Peyer's patch (tissue), 4 donors: ENCODE measurements around the gene RASD1. TPM values are rescaled to one million over a fixed set of nuclear protein-coding genes. Genes with fewer than 3 reads are reported as not detected.
A peak's percentile ranks its signal among the peaks of the same experiment; 100 is the strongest.

Source experiments
- DNase-seq, 3 donors: peaks; one replicate each; pipeline ENCODE4 v3.0.0-alpha.2; 2017 to 2019
- H3K27ac ChIP-seq, 4 donors: fragments of 200-600 bp; sonication (generic); one replicate each; pipeline ENCODE4 v1.5.1; 2016 to 2019
- H3K27me3 ChIP-seq, 2 donors: fragments of 200-600 bp; sonication (generic); one replicate each; pipeline ENCODE4 v1.5.1; 2019
- H3K36me3 ChIP-seq, 3 donors: fragments of 200-600 bp; sonication (generic); one replicate each; pipeline ENCODE4 v1.5.1; 2016 to 2019
- H3K4me1 ChIP-seq, 4 donors: fragments of 200-600 bp; sonication (generic); one replicate each; pipeline ENCODE4 v1.5.1; 2016 to 2019
- H3K4me3 ChIP-seq, 4 donors: fragments of 200-600 bp; sonication (generic); 1 replicate in 3 of 4; 2 replicates in 1 of 4; pipeline ENCODE4 v1.5.1; 2016 to 2019; ENCODE audit warnings: mild to moderate bottlenecking in 1 of 4
- H3K9me3 ChIP-seq, 4 donors: fragments of 200-600 bp; sonication (generic); one replicate each; pipeline ENCODE4 v1.5.1; 2016 to 2019; ENCODE audit warnings: mild to moderate bottlenecking in 1 of 4
- CTCF ChIP-seq, 6 experiments: fragments of 450-650 bp in 4 of 6; fragments of 200-600 bp in 2 of 6; sonication (generic) in 1 of 6; IDR thresholded peaks; one replicate each; pipeline ENCODE4 v1.5.1; 2017 to 2019; ENCODE audit warnings: antibody characterized with exemption in 6 of 6, mild to moderate bottlenecking in 3 of 6, moderate library complexity in 1 of 6
- POLR2A ChIP-seq, 2 donors: fragments of 450-650 bp; IDR thresholded peaks; one replicate each; pipeline ENCODE4 v1.5.1; 2017; ENCODE audit warnings: antibody characterized with exemption in 2 of 2, mild to moderate bottlenecking in 2 of 2, moderate library complexity in 2 of 2
- total RNA-seq, 4 donors: library from RNA; depleted of rRNA; stranded (reverse); fragments of >200 nt; gene quantifications; one replicate each; pipeline ENCODE4 v1.1.0, GENCODE V29; 2016

Gene RASD1
- total RNA-seq, 4 donors from 2014 or later, result 15.0 to 32.2 (median 25.1) TPM

GRCh38 chr17:17474341-17474740 lies 21.9 kb downstream of the RASD1 start:
- peaks cover 0 to 19% (median 7%) of the 10 kb centered on the region in 4 donors for H3K4me1 ChIP-seq

DNA sequence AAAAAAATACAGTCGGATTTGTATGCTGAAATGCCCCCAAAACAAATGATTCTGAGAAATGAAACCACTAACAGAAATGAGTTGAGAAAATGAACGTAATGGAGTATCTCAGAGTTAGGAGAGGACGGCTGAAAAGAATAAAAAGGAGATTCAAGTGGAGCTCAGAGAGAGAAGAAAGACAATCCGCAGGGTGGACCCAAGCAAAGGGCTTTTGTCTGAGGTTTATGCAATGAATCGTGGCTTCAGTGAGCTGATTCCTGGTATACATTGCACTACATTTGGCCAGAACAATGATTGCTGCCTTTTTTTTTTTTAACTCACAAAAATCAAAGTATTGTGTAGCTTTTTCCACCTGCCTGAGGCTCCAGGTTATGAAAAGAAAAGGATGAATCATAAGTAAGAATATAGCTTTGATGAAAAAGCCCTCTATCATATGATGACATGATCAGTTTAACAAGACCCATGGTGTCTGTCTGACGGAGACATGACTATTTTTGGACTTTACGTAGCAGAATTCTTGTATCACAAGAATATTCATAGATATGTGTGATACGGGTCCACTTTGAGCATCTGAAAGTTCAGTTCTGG lies 23.8 kb downstream of the RASD1 start:
- no peaks in the 10 kb centered on the region for H3K36me3 ChIP-seq
- no peak overlapping the region for H3K27ac ChIP-seq
- DNase-seq, result no peak
- H3K9me3 ChIP-seq, result no peaks in the 10 kb centered on the region
- no peaks in the 10 kb centered on the region for H3K27me3 ChIP-seq
- H3K4me3 ChIP-seq, result no peak overlapping the region
- TF ChIP-seq POLR2A (IDR thresholded peaks at IDR 0.05), result no peak
- no peak for TF ChIP-seq CTCF (IDR thresholded peaks at IDR 0.05)
- H3K4me1 ChIP-seq, result peaks cover 0 to 8% (median 2%) of the 10 kb centered on the region in 4 donors

More at GRCh38 chr17:17474341-17474740, 21.9 kb downstream of the RASD1 start:
- TF ChIP-seq CTCF (IDR thresholded peaks at IDR 0.05) (no peak), POLR2A (IDR thresholded peaks at IDR 0.05) (no peak)
- H3K36me3 ChIP-seq, result no peaks in the 10 kb centered on the region
- DNase-seq, result no peak
- no peak overlapping the region for H3K27ac ChIP-seq
- H3K9me3 ChIP-seq, result no peaks in the 10 kb centered on the region
- no peak overlapping the region for H3K4me3 ChIP-seq
- H3K27me3 ChIP-seq, result no peaks in the 10 kb centered on the region

DNA sequence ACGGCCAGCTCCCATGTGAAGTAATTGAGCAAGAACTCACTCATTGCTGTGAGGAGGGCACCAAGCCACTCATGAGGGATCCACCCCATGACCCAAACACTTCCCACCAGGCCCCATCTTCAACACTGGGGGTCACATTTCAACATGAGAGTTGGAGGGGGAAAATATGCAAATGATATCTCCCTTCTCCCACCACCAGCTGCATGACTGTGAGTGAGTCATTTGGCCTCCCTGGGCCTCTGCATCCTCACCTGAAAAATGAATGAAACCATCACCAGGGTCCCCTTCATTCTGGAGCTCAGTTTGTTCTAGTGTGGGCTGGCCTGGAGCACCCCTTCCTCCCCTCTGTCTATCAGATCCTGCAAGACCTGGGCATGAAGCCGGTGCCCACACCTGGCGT lies 26.2 kb downstream of the RASD1 start:
- no peak for TF ChIP-seq CTCF (IDR thresholded peaks at IDR 0.05)
- TF ChIP-seq POLR2A (IDR thresholded peaks at IDR 0.05), result no peak
- Histone ChIP-seq H3K27ac (no peak overlapping the region), H3K4me1 (peaks cover 0 to 7% (median 0%) of the 10 kb centered on the region in 4 donors), H3K9me3 (no peaks in the 10 kb centered on the region), H3K27me3 (no peaks in the 10 kb centered on the region), H3K36me3 (no peaks in the 10 kb centered on the region), H3K4me3 (no peak overlapping the region)
- no peak for DNase-seq

GRCh38 chr17:17469358-17469757 lies 26.8 kb downstream of the RASD1 start:
- Histone ChIP-seq H3K36me3 (no peaks in the 10 kb centered on the region), H3K27me3 (no peaks in the 10 kb centered on the region), H3K4me1 (peaks cover 0 to 7% (median 0%) of the 10 kb centered on the region in 4 donors), H3K4me3 (no peak overlapping the region), H3K9me3 (no peaks in the 10 kb centered on the region), H3K27ac (no peak overlapping the region)
- TF ChIP-seq POLR2A (IDR thresholded peaks at IDR 0.05) (no peak), CTCF (IDR thresholded peaks at IDR 0.05) (no peak)
- no peak for DNase-seq

GRCh38 chr17:17468217-17469010 lies 27.8 kb downstream of the RASD1 start:
- Histone ChIP-seq H3K36me3 (no peaks in the 10 kb centered on the region), H3K4me1 (peaks cover 0 to 7% (median 0%) of the 10 kb centered on the region in 4 donors), H3K27me3 (no peaks in the 10 kb centered on the region), H3K4me3 (no peak overlapping the region), H3K9me3 (no peaks in the 10 kb centered on the region), H3K27ac (peak overlapping the region in 1 of 4 donors; percentile 30)
- TF ChIP-seq POLR2A (IDR thresholded peaks at IDR 0.05) (no peak), CTCF (IDR thresholded peaks at IDR 0.05) (no peak)
- DNase-seq, result no peak
